HG02970 (cell line): ENCODE measurements around the gene AOPEP.

ENCODE experiments used
- ATAC-seq: cut with Tn5 transposase; IDR thresholded peaks from one replicate; pipeline ENCODE4 v1.9.1; 2021; ENCODE audit warnings: mild to moderate bottlenecking, moderate library complexity, moderate number of reproducible peaks; ENCODE audit not compliant: unreplicated experiment, low FRiP score

Gene AOPEP

GRCh38 chr9:94887721-94888120 is 161.2 kb downstream of the AOPEP start:
- no peak for ATAC-seq

- ATAC-seq, result no peak
Observed at GRCh38 chr9:94888775-94889174, 162.3 kb downstream of the AOPEP start.

GRCh38 chr9:94889628-94890027 is 163.1 kb downstream of the AOPEP start:
- no peak for ATAC-seq

- no peak for ATAC-seq
Observed at GRCh38 chr9:94891183-94891582, 164.7 kb downstream of the AOPEP start.

- no peak for ATAC-seq
Observed at GRCh38 chr9:94892675-94893074, 166.2 kb downstream of the AOPEP start.

GRCh38 chr9:94894094-94894699 is 167.7 kb downstream of the AOPEP start:
- ATAC-seq, result no peak

GRCh38 chr9:94895668-94896067 is 169.2 kb downstream of the AOPEP start:
- no peak for ATAC-seq

- no peak for ATAC-seq
Observed at GRCh38 chr9:94896512-94896911, 170.0 kb downstream of the AOPEP start.

- no peak for ATAC-seq
Observed at GRCh38 chr9:94899464-94900221, 173.1 kb downstream of the AOPEP start.

- no peak for ATAC-seq
Observed at GRCh38 chr9:94900222-94901018, 173.9 kb downstream of the AOPEP start.

GRCh38 chr9:94901019-94901363 is 174.5 kb downstream of the AOPEP start:
- no peak for ATAC-seq

GRCh38 chr9:94903961-94904421 is 177.5 kb downstream of the AOPEP start:
- ATAC-seq, result no peak

GRCh38 chr9:94904806-94905205 is 178.3 kb downstream of the AOPEP start:
- no peak for ATAC-seq

GRCh38 chr9:94905606-94906005 is 179.1 kb downstream of the AOPEP start:
- ATAC-seq, result no peak

GRCh38 chr9:94906181-94906580 is 179.7 kb downstream of the AOPEP start:
- no peak for ATAC-seq

- ATAC-seq, result no peak
Observed at GRCh38 chr9:94906713-94907112, 180.2 kb downstream of the AOPEP start.

GRCh38 chr9:94907264-94907936 is 180.9 kb downstream of the AOPEP start:
- no peak for ATAC-seq

- ATAC-seq, result no peak
Observed at GRCh38 chr9:94908011-94908563, 181.6 kb downstream of the AOPEP start.

- no peak for ATAC-seq
Observed at GRCh38 chr9:94908583-94909249, 182.2 kb downstream of the AOPEP start.
